Hepatocyte (in vitro differentiated cells): ENCODE results near the gene AMBP. TPM values are rescaled to one million over a fixed set of nuclear protein-coding genes. Genes with fewer than 3 reads are reported as not detected.

Experiments used
- DNase-seq: peaks from one replicate; pipeline ENCODE4 v3.0.0-alpha.2; 2016; ENCODE audit warnings: low spot score
- H2AFZ ChIP-seq: fragments of 200-600 bp; sonication (generic); 2 replicates; pipeline ENCODE4 v1.6.0; 2016; ENCODE audit warnings: antibody characterized with exemption, mild to moderate bottlenecking
- H3K27ac ChIP-seq: fragments of 200-600 bp; sonication (generic); 2 replicates; pipeline ENCODE4 v1.5.1; 2016; ENCODE audit warnings: mild to moderate bottlenecking
- H3K27me3 ChIP-seq: fragments of 200-600 bp; sonication (generic); 2 replicates; pipeline ENCODE4 v1.6.1; 2016
- H3K36me3 ChIP-seq: fragments of 200-600 bp; sonication (generic); replicated peaks from 2 replicates; pipeline ENCODE4 v1.5.1; 2016; ENCODE audit warnings: low read depth; ENCODE audit not compliant: insufficient read depth
- H3K4me1 ChIP-seq: fragments of 200-600 bp; sonication (generic); 2 replicates; pipeline ENCODE4 v1.5.1; 2016; ENCODE audit warnings: mild to moderate bottlenecking, moderate library complexity; ENCODE audit not compliant: insufficient read depth
- H3K4me2 ChIP-seq: fragments of 200-600 bp; sonication (generic); 2 replicates; pipeline ENCODE4 v1.6.0; 2016
- H3K4me3 ChIP-seq: fragments of 200-600 bp; sonication (generic); 2 replicates; pipeline ENCODE4 v1.5.1; 2016; ENCODE audit warnings: mild to moderate bottlenecking
- H3K79me2 ChIP-seq: fragments of 200-600 bp; sonication (generic); 2 replicates; pipeline ENCODE4 v1.6.0; 2017; ENCODE audit warnings: mild to moderate bottlenecking
- H3K9me2 ChIP-seq: fragments of 200-600 bp; sonication (generic); replicated peaks from 2 replicates; pipeline ENCODE4 v1.6.0; 2017; ENCODE audit warnings: mild to moderate bottlenecking; ENCODE audit not compliant: insufficient read depth
- H3K9me3 ChIP-seq: fragments of 200-600 bp; sonication (generic); 2 replicates; pipeline ENCODE4 v1.5.1; 2016; ENCODE audit warnings: low read depth, mild to moderate bottlenecking
- H4K20me1 ChIP-seq: fragments of 200-600 bp; sonication (generic); 2 replicates; pipeline ENCODE4 v1.6.0; 2016; ENCODE audit warnings: mild to moderate bottlenecking; ENCODE audit not compliant: insufficient read depth, poor library complexity, severe bottlenecking
- CTCF ChIP-seq: fragments of 200-600 bp; sonication (generic); IDR thresholded peaks from 2 replicates; pipeline ENCODE4 v1.5.1; 2016; ENCODE audit warnings: antibody characterized with exemption, mild to moderate bottlenecking; ENCODE audit not compliant: poor library complexity
- EZH2 ChIP-seq: fragments of 200-600 bp; sonication (generic); IDR thresholded peaks from 2 replicates; pipeline ENCODE4 v1.6.1; 2016; ENCODE audit warnings: antibody characterized with exemption, mild to moderate bottlenecking, borderline replicate concordance
- EZH2phosphoT487 ChIP-seq: fragments of 200-600 bp; sonication (generic); IDR thresholded peaks from one replicate; pipeline ENCODE4 v1.6.1; 2018; ENCODE audit warnings: antibody characterized with exemption, mild to moderate bottlenecking, low read depth, moderate library complexity; ENCODE audit not compliant: unreplicated experiment, severe bottlenecking
- WGBS: methylation state at CpG from one replicate; pipeline ENCODE4 v1.1.6; 2016; ENCODE audit warnings: low lambda C conversion rate; ENCODE audit errors: missing lambda C conversion rate; 5-methylcytosine and 5-hydroxymethylcytosine counted together
- polyA plus RNA-seq: library from polyadenylated mRNA; unstranded; fragments of >200 nt; fragmentation: Nextera tagmentation; extraction: Ambion mirVana; gene quantifications from 2 replicates; pipeline ENCODE4 v1.2.1, GENCODE V29; 2016
- total RNA-seq: library from RNA; depleted of rRNA; stranded (reverse); fragments of >200 nt; gene quantifications from 2 replicates; pipeline ENCODE4 v1.2.3, GENCODE V29; 2014

AMBP gene
- total and polyA plus RNA-seq, 2 experiments from 2014 or later, result 713 to 833 TPM

- Histone ChIP-seq H3K36me3 (no peaks in the 10 kb centered on the region), H3K4me2 (no peak overlapping the region), H3K9me2 (no peaks in the 10 kb centered on the region), H3K27ac (no peak overlapping the region), H4K20me1 (no peaks in the 10 kb centered on the region), H3K9me3 (peaks cover 16% of the 10 kb centered on the region), H3K79me2 (no peaks in the 10 kb centered on the region), H3K27me3 (no peaks in the 10 kb centered on the region), H2AFZ (no peak overlapping the region), H3K4me3 (no peak overlapping the region), H3K4me1 (no peaks in the 10 kb centered on the region)
- TF ChIP-seq CTCF, result no peak
- DNase-seq, result no peak
- WGBS, result over 99% methylated on average over 5 of the region's 5 CpGs
Observed at GRCh38 chr9:114025760-114026159, 52.3 kb downstream of the AMBP start.

- no peak overlapping the region for H2AFZ ChIP-seq
- WGBS, result 98% methylated on average over 3 of the region's 3 CpGs
- TF ChIP-seq EZH2 (no peak), EZH2phosphoT487 (no peak), CTCF (no peak)
Observed at GRCh38 chr9:114025196-114025753, 52.8 kb downstream of the AMBP start.

GRCh38 chr9:114023961-114024360 is 54.1 kb downstream of the AMBP start:
- H4K20me1 ChIP-seq, result no peaks in the 10 kb centered on the region
- no peak overlapping the region for H3K4me2 ChIP-seq
- H3K79me2 ChIP-seq, result no peaks in the 10 kb centered on the region
- DNase-seq, result no peak
- TF ChIP-seq EZH2 (no peak), EZH2phosphoT487 (no peak), CTCF (no peak)
- whole genome bisulfite sequencing, result 48% methylated on average over 1 of the region's 1 CpG
- no peaks in the 10 kb centered on the region for H3K9me2 ChIP-seq
- no peaks in the 10 kb centered on the region for H3K27me3 ChIP-seq
- no peak overlapping the region for H2AFZ ChIP-seq
- H3K4me3 ChIP-seq, result no peak overlapping the region
- H3K27ac ChIP-seq, result no peak overlapping the region
- peaks cover 16% of the 10 kb centered on the region for H3K9me3 ChIP-seq
- H3K36me3 ChIP-seq, result no peaks in the 10 kb centered on the region
- H3K4me1 ChIP-seq, result no peaks in the 10 kb centered on the region

More at GRCh38 chr9:114025196-114025753, 52.8 kb downstream of the AMBP start:
- no peaks in the 10 kb centered on the region for H4K20me1 ChIP-seq
- no peaks in the 10 kb centered on the region for H3K36me3 ChIP-seq
- no peaks in the 10 kb centered on the region for H3K4me1 ChIP-seq
- H3K27ac ChIP-seq, result no peak overlapping the region
- DNase-seq, result no peak
- peaks cover 16% of the 10 kb centered on the region for H3K9me3 ChIP-seq
- H3K27me3 ChIP-seq, result no peaks in the 10 kb centered on the region
- H3K9me2 ChIP-seq, result no peaks in the 10 kb centered on the region
- H3K79me2 ChIP-seq, result no peaks in the 10 kb centered on the region
- H3K4me3 ChIP-seq, result no peak overlapping the region
- no peak overlapping the region for H3K4me2 ChIP-seq

GRCh38 chr9:114021578-114021977 is 56.5 kb downstream of the AMBP start:
- peaks cover 16% of the 10 kb centered on the region for H3K9me3 ChIP-seq
- no peak for DNase-seq
- H3K79me2 ChIP-seq, result no peaks in the 10 kb centered on the region

More at GRCh38 chr9:114021578-114021977, 56.5 kb downstream of the AMBP start:
- no peaks in the 10 kb centered on the region for H3K9me2 ChIP-seq
- TF ChIP-seq EZH2 (no peak), CTCF (no peak)
- H3K4me1 ChIP-seq, result no peaks in the 10 kb centered on the region
- H3K27me3 ChIP-seq, result no peaks in the 10 kb centered on the region
- H3K36me3 ChIP-seq, result no peaks in the 10 kb centered on the region
- H3K27ac ChIP-seq, result no peak overlapping the region
- 95% methylated on average over 3 of the region's 3 CpGs for WGBS
- H3K4me3 ChIP-seq, result no peak overlapping the region
- no peak overlapping the region for H3K4me2 ChIP-seq
- H2AFZ ChIP-seq, result no peak overlapping the region
- H4K20me1 ChIP-seq, result no peaks in the 10 kb centered on the region
